HepG2 (cell line): Measurements from ENCODE around the gene MAFF. TPM values are rescaled to one million over a fixed set of nuclear protein-coding genes. Genes with fewer than 3 reads are reported as not detected.

Experiments used
- ATAC-seq: fragments of 200-7000 bp; cut with Tn5 transposase; 3 replicates; pipeline ENCODE4 v1.9.1; 2020; ENCODE audit warnings: mild to moderate bottlenecking, moderate library complexity
- BruUV-seq: library from RNA; stranded (reverse); fragments of 400-500 nt; replicated peaks from 2 replicates; lab custom pipeline; 2021; lab: Mats Ljungman, UMichigan
- CTCF ChIA-PET: fragments of 300-600 bp; formaldehyde crosslinking; extraction: SDS; loops from one replicate; lab custom pipeline; 2021; ENCODE audit warnings: low total read pairs, inconsistent platforms, low intra/inter-chr PET ratio; lab: Yijun Ruan, JAX
- POLR2A ChIA-PET: fragments of 350-600 bp; sonication (Branson Sonifier 250); formaldehyde crosslinking; loops from one replicate; lab custom pipeline; 2020; ENCODE audit warnings: antibody characterized with exemption, inconsistent platforms; lab: Yijun Ruan, JAX
- DNase-seq: peaks from one replicate; pipeline ENCODE4 v3.0.0-alpha.2; 2015; ENCODE audit warnings: low spot score
- FAIRE-seq: peaks from 3 replicates; lab custom pipeline; 2011; peaks lifted over from hg19 to GRCh38; lab: Jason Lieb, UNC
- H2AFZ ChIP-seq: one replicate; pipeline ENCODE4 v1.6.1; 2011; ENCODE audit warnings: low read length, inconsistent platforms
- H3K27ac ChIP-seq: fragments of 300-600 bp; 3 replicates; pipeline ENCODE4 v1.8.0; 2011; ENCODE audit warnings: mixed run types, mild to moderate bottlenecking, mixed read lengths, low read length, inconsistent platforms; ENCODE audit not compliant: insufficient read depth; ENCODE audit errors: extremely low read length
- H3K27me3 ChIP-seq, 2 experiments: fragments of 200-600 bp in 1 of 2; 2 replicates in 1 of 2; 3 replicates in 1 of 2; pipeline versions ENCODE4 v1.6.0 to v1.8.0; 2011; ENCODE audit warnings: low read length in 2 of 2, mild to moderate bottlenecking in 2 of 2, moderate library complexity in 2 of 2, inconsistent platforms in 1 of 2; ENCODE audit not compliant: insufficient read depth in 2 of 2, control insufficient read depth in 1 of 2
- H3K36me3 ChIP-seq, 2 experiments: fragments of 200-600 bp in 1 of 2; replicated peaks in 1 of 2; 2 replicates in 1 of 2; 3 replicates in 1 of 2; pipeline versions ENCODE4 v1.5.1 to v1.8.0; 2011; ENCODE audit warnings: low read length in 2 of 2, inconsistent platforms in 1 of 2; ENCODE audit not compliant: insufficient read depth in 2 of 2, control insufficient read depth in 1 of 2
- H3K4me1 ChIP-seq: 2 replicates; pipeline ENCODE4 v1.5.1; 2012; ENCODE audit warnings: low read length, inconsistent platforms; ENCODE audit not compliant: insufficient read depth
- H3K4me2 ChIP-seq: 2 replicates; pipeline ENCODE4 v1.6.0; 2011; ENCODE audit warnings: low read depth, low read length, inconsistent platforms
- H3K4me3 ChIP-seq, 3 experiments: fragments of 200-600 bp in 1 of 3; sonication (generic), shearing (Covaris generic) in 1 of 3; replicated peaks in 1 of 3; 2 replicates each; pipeline ENCODE4 v1.5.1; 2011 to 2016; ENCODE audit warnings: low read length in 3 of 3, inconsistent platforms in 2 of 3, low read depth in 2 of 3, mild to moderate bottlenecking in 2 of 3, control low read depth in 1 of 3, mixed read lengths in 1 of 3; ENCODE audit not compliant: insufficient read depth in 1 of 3
- H3K79me2 ChIP-seq: one replicate; pipeline ENCODE4 v1.6.1; 2011; ENCODE audit warnings: low read length, inconsistent platforms; ENCODE audit not compliant: insufficient read depth
- H3K9ac ChIP-seq: 2 replicates; pipeline ENCODE4 v1.6.0; 2011; ENCODE audit warnings: mild to moderate bottlenecking, low read depth, low read length, inconsistent platforms; ENCODE audit not compliant: insufficient read depth
- H3K9me3 ChIP-seq: 2 replicates; pipeline ENCODE4 v1.5.1; 2012; ENCODE audit warnings: mild to moderate bottlenecking, low read length
- H4K20me1 ChIP-seq: 2 replicates; pipeline ENCODE4 v1.6.0; 2011; ENCODE audit warnings: inconsistent platforms, mild to moderate bottlenecking, low read length, moderate library complexity; ENCODE audit not compliant: insufficient read depth
- ARID4A ChIP-seq: sonication (generic); formaldehyde crosslinking; IDR thresholded peaks from 2 replicates; pipeline ENCODE4 v1.5.0; 2020; ENCODE audit warnings: mild to moderate bottlenecking, missing genetic modification reagents, borderline replicate concordance
- CBX5 ChIP-seq: sonication (generic); formaldehyde crosslinking; IDR thresholded peaks from 2 replicates; pipeline ENCODE4 v1.4.0; 2020; ENCODE audit warnings: missing genetic modification reagents, borderline replicate concordance
- CHD2 ChIP-seq: IDR thresholded peaks from 2 replicates; pipeline ENCODE4 v1.6.1; 2011; ENCODE audit warnings: low read depth, low read length, improper control_type of control experiment
- FLYWCH1 ChIP-seq: sonication (generic); formaldehyde crosslinking; IDR thresholded peaks from 2 replicates; pipeline ENCODE4 v1.8.1; 2023; ENCODE audit warnings: mild to moderate bottlenecking, missing genetic modification reagents
- IRF1 ChIP-seq: sonication (generic); formaldehyde crosslinking; IDR thresholded peaks from 2 replicates; pipeline ENCODE4 v1.4.0; 2020; ENCODE audit warnings: low read depth, mild to moderate bottlenecking, missing genetic modification reagents
- JUNB ChIP-seq: sonication (generic); formaldehyde crosslinking; IDR thresholded peaks from 2 replicates; pipeline ENCODE4 v1.8.0; 2022; ENCODE audit warnings: missing genetic modification reagents, mild to moderate bottlenecking, borderline replicate concordance
- NCOA2 ChIP-seq: sonication (generic); formaldehyde crosslinking; IDR thresholded peaks from 2 replicates; pipeline ENCODE4 v1.8.0; 2022; ENCODE audit warnings: inconsistent platforms
- NFE2L1 ChIP-seq: sonication (generic); formaldehyde crosslinking; IDR thresholded peaks from 2 replicates; pipeline ENCODE4 v1.4.0; 2020; ENCODE audit warnings: missing genetic modification reagents, mild to moderate bottlenecking, borderline replicate concordance
- NFE2L2 ChIP-seq: fragments of 150-350 bp; IDR thresholded peaks from 2 replicates; pipeline ENCODE4 v1.6.1; 2014; ENCODE audit warnings: low read length
- NFYB ChIP-seq: sonication (generic); formaldehyde crosslinking; IDR thresholded peaks from 2 replicates; pipeline ENCODE4 v1.4.0; 2020; ENCODE audit warnings: missing genetic modification reagents
- NR2F6 ChIP-seq, 2 experiments: IDR thresholded peaks; 2 replicates each; pipeline ENCODE4 v1.6.1; 2016; ENCODE audit warnings: antibody characterized with exemption in 1 of 2, mild to moderate bottlenecking in 1 of 2
- REPIN1 ChIP-seq: sonication (generic); formaldehyde crosslinking; IDR thresholded peaks from 2 replicates; pipeline ENCODE4 v1.8.0; 2022; ENCODE audit warnings: missing genetic modification reagents, low read depth, mild to moderate bottlenecking, borderline replicate concordance
- SAP130 ChIP-seq: IDR thresholded peaks from 2 replicates; pipeline ENCODE4 v1.6.1; 2016; ENCODE audit warnings: low read depth
- SIN3A ChIP-seq: IDR thresholded peaks from 2 replicates; pipeline ENCODE4 v1.6.1; 2011; ENCODE audit warnings: low read depth, mild to moderate bottlenecking, control low read depth, low read length, borderline replicate concordance
- SRF ChIP-seq: IDR thresholded peaks from 2 replicates; pipeline ENCODE4 v1.6.1; 2011; ENCODE audit warnings: mild to moderate bottlenecking, low read depth, low read length, moderate library complexity
- THAP11 ChIP-seq: IDR thresholded peaks from 2 replicates; pipeline ENCODE4 v1.6.1; 2016; ENCODE audit warnings: missing biosample characterization, missing genetic modification reagents
- ZNF101 ChIP-seq: sonication (generic); formaldehyde crosslinking; IDR thresholded peaks from 2 replicates; pipeline ENCODE4 v1.4.0; 2020; ENCODE audit warnings: mild to moderate bottlenecking, low read depth, missing genetic modification reagents, borderline replicate concordance
- ZNF124 ChIP-seq: sonication (generic); formaldehyde crosslinking; IDR thresholded peaks from 2 replicates; pipeline ENCODE4 v1.4.0; 2020; ENCODE audit warnings: missing genetic modification reagents
- ZNF614 ChIP-seq: IDR thresholded peaks from 2 replicates; pipeline ENCODE4 v1.6.1; 2018; ENCODE audit warnings: missing biosample characterization, missing genetic modification reagents, inconsistent platforms, borderline replicate concordance
- ZNF761 ChIP-seq: sonication (generic); formaldehyde crosslinking; conservative IDR thresholded peaks from 2 replicates; pipeline ENCODE4 v1.4.0; 2020; ENCODE audit warnings: mild to moderate bottlenecking, missing genetic modification reagents
- ZSCAN9 ChIP-seq: IDR thresholded peaks from 2 replicates; pipeline ENCODE4 v1.6.1; 2016; ENCODE audit warnings: borderline replicate concordance
- WGBS: methylation state at CpG from one replicate; pipeline ENCODE4 v1.1.6; 2017; ENCODE audit warnings: low lambda C conversion rate; 5-methylcytosine and 5-hydroxymethylcytosine counted together
- in situ Hi-C: cut with HindIII; loops from 2 replicates; pipeline ENCODE4 v1.10.0; 2017; ENCODE audit warnings: low pct_unique_long_range_greater_than_20kb; ENCODE audit not compliant: extremely low pct_ligation_motif_present
- intact Hi-C: fragments of 100-400 bp; cut with micrococcal nuclease; formaldehyde crosslinking; loops from one replicate; pipeline ENCODE4 v1.10.0; 2022; ENCODE audit not compliant: unreplicated experiment
- polyA plus RNA-seq, 8 experiments: library from polyadenylated mRNA; depleted of rRNA in 3 of 8; stranded (reverse) in 7 of 8; unstranded in 1 of 8; fragments of >200 nt; fragmentation: Illumina TruSeq in 4 of 8; extraction: Trizol in 4 of 8; gene quantifications; 2 replicates each; pipeline versions ENCODE4 v1.2.1 to v1.2.3, GENCODE V29; 2011 to 2016; ENCODE audit warnings: low read depth in 4 of 8, missing spikeins in 1 of 8, mixed read lengths in 1 of 8; ENCODE audit not compliant: insufficient read depth in 1 of 8
- total RNA-seq, 5 experiments: library from RNA; depleted of rRNA; stranded (reverse); fragments of >200 nt; fragmentation: Illumina TruSeq; extraction: Trizol; gene quantifications; 2 replicates each; pipeline ENCODE4 v1.2.3, GENCODE V29; 2016; ENCODE audit warnings: low read depth in 1 of 5

Gene MAFF
- total and polyA plus RNA-seq, 2 of the 13 experiments (the other 11 are each of a cell fraction or from before 2014, with no cell fraction given): 5.4 to 14.3 TPM

- DNase-seq (no peak), ATAC-seq (peak; percentile 29), FAIRE-seq (no peak)
- Histone ChIP-seq H3K9me3 (no peaks in the 10 kb centered on the region), H3K36me3 (no peaks in the 10 kb centered on the region), H4K20me1 (no peaks in the 10 kb centered on the region), H3K27me3 (no peaks in the 10 kb centered on the region; a peak in 1 of 5 replicates), H2AFZ (no peak overlapping the region), H3K4me1 (peaks cover 59% of the 10 kb centered on the region), H3K9ac (peak overlapping the region; percentile 91), H3K27ac (peak overlapping the region; percentile 82), H3K4me2 (peak overlapping the region; percentile 78), H3K79me2 (no peaks in the 10 kb centered on the region), H3K4me3 (peak overlapping the region; percentile 67 to 86 (median 77))
- ChIA-PET CTCF (no interaction called here), POLR2A (interaction anchor here (0.9 to 6.1 kb wide), 8 partner anchors 10 to 71 kb away, joined by 3 to 60 read pairs (median 6); partner anchors contain the start of genes BAIAP2L2 and MAFF)
- in situ Hi-C loops (no loop called here), intact Hi-C loops (no loop called here)
- BruUV-seq: TSS peak; percentile 80
- WGBS: 3% methylated on average over 12 of the region's 14 CpGs
- no peak for TF ChIP-seq FLYWCH1
- TF ChIP-seq SRF: no peak
- TF ChIP-seq NCOA2: no peak
- no peak for TF ChIP-seq SIN3A
- no peak for TF ChIP-seq CHD2
- TF ChIP-seq NFYB (CRISPR knock-in tag): no peak
- no peak for TF ChIP-seq ARID4A
- TF ChIP-seq REPIN1 (CRISPR knock-in tag): 0 out of 2 replicates have a peak, but pooled peaks have one; percentile 11
- TF ChIP-seq CBX5: no peak; the same call in 1 of the 2 replicates
- 0 out of 2 replicates have a peak, but pooled peaks have one; percentile 15 for TF ChIP-seq ZNF614 (CRISPR knock-in tag)
- 0 out of 2 replicates have a peak, but pooled peaks have one; percentile 37 for TF ChIP-seq JUNB (CRISPR knock-in tag)
- TF ChIP-seq ZNF101 (CRISPR knock-in tag): no peak
- TF ChIP-seq IRF1 (CRISPR knock-in tag): no peak
- no peak for TF ChIP-seq ZNF761 (CRISPR knock-in tag)
- no peak for TF ChIP-seq NFE2L1 (CRISPR knock-in tag)
- TF ChIP-seq ZNF124 (CRISPR knock-in tag): 0 out of 2 replicates have a peak, but pooled peaks have one; percentile 30
- no peak for TF ChIP-seq NR2F6 (IDR thresholded peaks at IDR 0.05)
- TF ChIP-seq NR2F6 (CRISPR knock-in tag; IDR thresholded peaks at IDR 0.05): no peak; the same call in 1 of the 2 replicates
- no peak; the same call in 1 of the 2 replicates for TF ChIP-seq THAP11 (CRISPR knock-in tag)
- 0 out of 2 replicates have a peak, but pooled peaks have one; percentile 25 for TF ChIP-seq ZSCAN9
- TF ChIP-seq NFE2L2: no peak
- peak; percentile 46; the same call in 1 of the 2 replicates for TF ChIP-seq SAP130 (CRISPR knock-in tag)
Measured at GRCh38 chr22:38180841-38181452, 20.8 kb upstream of the MAFF start.
